Large intestine (tissue), 3 donors: ENCODE measurements around the gene CCDC127. TPM values are rescaled to one million over a fixed set of nuclear protein-coding genes. Genes with fewer than 3 reads are reported as not detected.

Experiments used
- DNase-seq, 2 donors: peaks; one replicate each; pipeline versions ENCODE4 v3.0.0 to v3.0.0-alpha.2; 2013
- H3K27ac ChIP-seq: one replicate; pipeline ENCODE4 v1.5.1; 2013; ENCODE audit warnings: low read length
- H3K27me3 ChIP-seq: 2 replicates; pipeline ENCODE4 v1.6.1; 2013; ENCODE audit warnings: low read length; ENCODE audit not compliant: control insufficient read depth, insufficient read depth
- H3K36me3 ChIP-seq: 2 replicates; pipeline ENCODE4 v1.6.1; 2013; ENCODE audit warnings: low read length; ENCODE audit not compliant: control insufficient read depth, insufficient read depth
- H3K4me1 ChIP-seq: one replicate; pipeline ENCODE4 v1.6.1; 2013; ENCODE audit warnings: low read length; ENCODE audit not compliant: control insufficient read depth, insufficient read depth
- H3K4me3 ChIP-seq: one replicate; pipeline ENCODE4 v1.5.1; 2013; ENCODE audit warnings: low read length
- H3K9me3 ChIP-seq: one replicate; pipeline ENCODE4 v1.6.1; 2013; ENCODE audit warnings: mild to moderate bottlenecking, low read depth, low read length, moderate library complexity; ENCODE audit not compliant: control insufficient read depth
- WGBS: methylation state at CpG from one replicate; pipeline ENCODE4 v1.1.5; 2013; ENCODE audit warnings: low lambda C conversion rate; ENCODE audit not compliant: insufficient coverage; 5-methylcytosine and 5-hydroxymethylcytosine counted together
- polyA plus RNA-seq: library from polyadenylated mRNA; unstranded; fragments of 120-200 nt; gene quantifications from one replicate; pipeline ENCODE4 v1.2.1, GENCODE V29; 2013

CCDC127 gene
- polyA plus RNA-seq, 1 donor, result 6.9 TPM

GRCh38 chr5:164244-164643 lies 53.7 kb downstream of the CCDC127 start:
- no peaks in the 10 kb centered on the region for H3K27me3 ChIP-seq
- no peaks in the 10 kb centered on the region for H3K4me1 ChIP-seq
- no peak overlapping the region for H3K4me3 ChIP-seq
- no peak overlapping the region for H3K27ac ChIP-seq
- no peaks in the 10 kb centered on the region for H3K36me3 ChIP-seq
- H3K9me3 ChIP-seq, result no peaks in the 10 kb centered on the region
- no peak for DNase-seq
- no CpG with 5 or more reads among the region's 14 CpGs for WGBS

GRCh38 chr5:163841-164240 lies 54.1 kb downstream of the CCDC127 start:
- no peak for DNase-seq
- H3K27ac ChIP-seq, result no peak overlapping the region
- H3K4me3 ChIP-seq, result no peak overlapping the region
- H3K36me3 ChIP-seq, result no peaks in the 10 kb centered on the region
- no peaks in the 10 kb centered on the region for H3K9me3 ChIP-seq
- H3K4me1 ChIP-seq, result no peaks in the 10 kb centered on the region
- H3K27me3 ChIP-seq, result no peaks in the 10 kb centered on the region
- 100% methylated on average over 1 of the region's 13 CpGs for WGBS

GRCh38 chr5:163338-163620 lies 54.7 kb downstream of the CCDC127 start:
- Histone ChIP-seq H3K36me3 (no peaks in the 10 kb centered on the region), H3K27ac (no peak overlapping the region), H3K4me1 (no peaks in the 10 kb centered on the region), H3K9me3 (no peaks in the 10 kb centered on the region), H3K4me3 (no peak overlapping the region), H3K27me3 (no peaks in the 10 kb centered on the region)
- WGBS, result no CpG with 5 or more reads among the region's 7 CpGs
- no peak for DNase-seq

GRCh38 chr5:162565-163337 lies 55.2 kb downstream of the CCDC127 start:
- WGBS, result no CpG with 5 or more reads among the region's 23 CpGs
- no peak overlapping the region for H3K27ac ChIP-seq
- H3K27me3 ChIP-seq, result no peaks in the 10 kb centered on the region
- H3K9me3 ChIP-seq, result no peaks in the 10 kb centered on the region
- H3K4me3 ChIP-seq, result no peak overlapping the region
- no peaks in the 10 kb centered on the region for H3K36me3 ChIP-seq
- no peak for DNase-seq
- H3K4me1 ChIP-seq, result no peaks in the 10 kb centered on the region

GRCh38 chr5:162190-162564 lies 55.8 kb downstream of the CCDC127 start:
- no peak for DNase-seq
- Histone ChIP-seq H3K4me1 (no peaks in the 10 kb centered on the region), H3K27me3 (no peaks in the 10 kb centered on the region), H3K36me3 (no peaks in the 10 kb centered on the region), H3K27ac (no peak overlapping the region), H3K4me3 (no peak overlapping the region), H3K9me3 (no peaks in the 10 kb centered on the region)
- WGBS, result no CpG with 5 or more reads among the region's 19 CpGs

- Histone ChIP-seq H3K9me3 (no peaks in the 10 kb centered on the region), H3K27me3 (no peaks in the 10 kb centered on the region), H3K4me3 (no peak overlapping the region), H3K4me1 (no peaks in the 10 kb centered on the region), H3K27ac (no peak overlapping the region), H3K36me3 (no peaks in the 10 kb centered on the region)
- no CpG with 5 or more reads among the region's 17 CpGs for WGBS
- DNase-seq, result no peak
Measured at GRCh38 chr5:161803-162110, 56.2 kb downstream of the CCDC127 start.

GRCh38 chr5:160921-161802 lies 56.8 kb downstream of the CCDC127 start:
- Histone ChIP-seq H3K27me3 (no peaks in the 10 kb centered on the region), H3K4me1 (no peaks in the 10 kb centered on the region), H3K27ac (no peak overlapping the region), H3K4me3 (no peak overlapping the region), H3K36me3 (no peaks in the 10 kb centered on the region), H3K9me3 (no peaks in the 10 kb centered on the region)
- DNase-seq, result no peak
- WGBS, result 100% methylated on average over 1 of the region's 23 CpGs

GRCh38 chr5:160173-160510 lies 57.8 kb downstream of the CCDC127 start:
- DNase-seq, result no peak
- no peak overlapping the region for H3K4me3 ChIP-seq
- H3K27ac ChIP-seq, result no peak overlapping the region
- no CpG with 5 or more reads among the region's 14 CpGs for WGBS
- no peaks in the 10 kb centered on the region for H3K9me3 ChIP-seq
- H3K27me3 ChIP-seq, result no peaks in the 10 kb centered on the region
- no peaks in the 10 kb centered on the region for H3K4me1 ChIP-seq
- peaks cover 2% of the 10 kb centered on the region for H3K36me3 ChIP-seq

GRCh38 chr5:159448-160172 lies 58.3 kb downstream of the CCDC127 start:
- Histone ChIP-seq H3K36me3 (peaks cover 2% of the 10 kb centered on the region), H3K4me1 (no peaks in the 10 kb centered on the region), H3K27ac (no peak overlapping the region), H3K4me3 (no peak overlapping the region), H3K27me3 (no peaks in the 10 kb centered on the region), H3K9me3 (no peaks in the 10 kb centered on the region)
- no CpG with 5 or more reads among the region's 19 CpGs for WGBS
- no peak for DNase-seq

- Histone ChIP-seq H3K4me1 (no peaks in the 10 kb centered on the region), H3K27me3 (no peaks in the 10 kb centered on the region), H3K9me3 (no peaks in the 10 kb centered on the region), H3K4me3 (no peak overlapping the region), H3K27ac (no peak overlapping the region), H3K36me3 (peaks cover 2% of the 10 kb centered on the region)
- no peak for DNase-seq
- WGBS, result 100% methylated on average over 1 of the region's 17 CpGs
Measured at GRCh38 chr5:158807-159447, 59.0 kb downstream of the CCDC127 start.
